Smooth muscle cell (in vitro differentiated cells): ENCODE data around the gene BRIP1. TPM values are rescaled to one million over a fixed set of nuclear protein-coding genes. Genes with fewer than 3 reads are reported as not detected.

ENCODE experiments used
- DNase-seq: peaks from one replicate; lab custom pipeline; 2025; ENCODE audit not compliant: unreplicated experiment; lab: John Stamatoyannopoulos, UW
- H2AFZ ChIP-seq: fragments of 200-600 bp; sonication (generic); 2 replicates; pipeline ENCODE4 v1.6.0; 2016; ENCODE audit warnings: antibody characterized with exemption, low read depth, mild to moderate bottlenecking
- H3F3A ChIP-seq: fragments of 200-600 bp; sonication (generic); 2 replicates; pipeline ENCODE4 v1.6.0; 2017; ENCODE audit warnings: antibody characterized with exemption, low read depth
- H3K27ac ChIP-seq: fragments of 200-600 bp; sonication (generic); 2 replicates; pipeline ENCODE4 v1.5.1; 2016; ENCODE audit warnings: low read depth, mild to moderate bottlenecking
- H3K27me3 ChIP-seq: fragments of 200-600 bp; sonication (generic); 2 replicates; pipeline ENCODE4 v1.6.1; 2016; ENCODE audit warnings: low read depth, mild to moderate bottlenecking
- H3K36me3 ChIP-seq: fragments of 200-600 bp; sonication (generic); 2 replicates; pipeline ENCODE4 v1.5.1; 2016; ENCODE audit warnings: low read depth
- H3K4me1 ChIP-seq: fragments of 200-600 bp; sonication (generic); 2 replicates; pipeline ENCODE4 v1.5.1; 2016; ENCODE audit warnings: low read depth
- H3K4me2 ChIP-seq: fragments of 200-600 bp; sonication (generic); 2 replicates; pipeline ENCODE4 v1.6.0; 2016; ENCODE audit warnings: mild to moderate bottlenecking
- H3K4me3 ChIP-seq: fragments of 200-600 bp; sonication (generic); 2 replicates; pipeline ENCODE4 v1.5.1; 2016; ENCODE audit warnings: mild to moderate bottlenecking
- H3K79me2 ChIP-seq: fragments of 200-600 bp; sonication (generic); 2 replicates; pipeline ENCODE4 v1.6.0; 2016; ENCODE audit warnings: low read depth, mild to moderate bottlenecking
- H3K9ac ChIP-seq: fragments of 200-600 bp; sonication (generic); 2 replicates; pipeline ENCODE4 v1.6.0; 2016; ENCODE audit warnings: low read depth
- H3K9me3 ChIP-seq: fragments of 200-600 bp; sonication (generic); replicated peaks from 2 replicates; pipeline ENCODE4 v1.5.1; 2016; ENCODE audit warnings: low read depth
- H4K20me1 ChIP-seq: fragments of 200-600 bp; sonication (generic); 2 replicates; pipeline ENCODE4 v1.6.0; 2016; ENCODE audit warnings: low read depth
- WGBS: methylation state at CpG from one replicate; pipeline ENCODE4 v1.1.7; 2016; ENCODE audit warnings: low lambda C conversion rate; 5-methylcytosine and 5-hydroxymethylcytosine counted together
- polyA plus RNA-seq: library from polyadenylated mRNA; unstranded; fragments of >200 nt; fragmentation: Nextera tagmentation; extraction: Ambion mirVana; gene quantifications from 2 replicates; pipeline ENCODE4 v1.2.1, GENCODE V29; 2016
- total RNA-seq: library from RNA; depleted of rRNA; stranded (reverse); fragments of >200 nt; gene quantifications from 2 replicates; pipeline ENCODE4 v1.2.3, GENCODE V29; 2014
- TF ChIP-seq, protein P1 (sequence below): fragments of 200-600 bp; sonication (generic); IDR thresholded peaks from 2 replicates; pipeline ENCODE4 v1.5.1; 2017; ENCODE audit warnings: borderline replicate concordance, mild to moderate bottlenecking, antibody characterized with exemption; ENCODE audit not compliant: insufficient read depth, poor library complexity, severe bottlenecking

The BRIP1 gene
- total and polyA plus RNA-seq, 2 experiments from 2014 or later: 0.71 to 9.1 TPM

DNA sequence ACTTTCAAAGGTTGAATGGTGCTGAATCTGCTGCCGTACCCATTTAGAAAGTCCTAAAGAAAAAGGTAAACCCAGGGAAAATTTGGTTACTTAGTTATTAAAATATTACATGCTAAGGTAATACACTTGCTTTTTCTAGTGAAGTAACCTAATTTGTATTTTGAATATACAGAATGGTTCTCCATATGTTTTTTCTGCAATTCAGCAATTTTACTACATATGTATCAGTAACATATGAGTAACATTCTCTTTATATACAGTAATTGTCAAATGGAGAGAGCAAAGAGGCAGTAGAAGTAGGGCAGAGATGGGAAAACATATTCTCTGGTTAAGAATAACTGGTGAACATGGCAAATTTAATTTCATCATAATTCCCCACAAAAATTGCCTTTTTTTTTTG lies 177.2 kb downstream of the BRIP1 start:
- Histone ChIP-seq H4K20me1 (no peaks in the 10 kb centered on the region), H3K4me3 (no peak overlapping the region), H3K36me3 (no peaks in the 10 kb centered on the region), H3K9ac (no peak overlapping the region), H3K79me2 (no peaks in the 10 kb centered on the region), H3K4me2 (no peak overlapping the region), H3K4me1 (no peaks in the 10 kb centered on the region), H2AFZ (no peak overlapping the region), H3F3A (no peaks in the 10 kb centered on the region), H3K27me3 (no peaks in the 10 kb centered on the region), H3K27ac (no peak overlapping the region), H3K9me3 (no peaks in the 10 kb centered on the region)
- no peak for DNase-seq
- TF ChIP-seq, protein P1, sequence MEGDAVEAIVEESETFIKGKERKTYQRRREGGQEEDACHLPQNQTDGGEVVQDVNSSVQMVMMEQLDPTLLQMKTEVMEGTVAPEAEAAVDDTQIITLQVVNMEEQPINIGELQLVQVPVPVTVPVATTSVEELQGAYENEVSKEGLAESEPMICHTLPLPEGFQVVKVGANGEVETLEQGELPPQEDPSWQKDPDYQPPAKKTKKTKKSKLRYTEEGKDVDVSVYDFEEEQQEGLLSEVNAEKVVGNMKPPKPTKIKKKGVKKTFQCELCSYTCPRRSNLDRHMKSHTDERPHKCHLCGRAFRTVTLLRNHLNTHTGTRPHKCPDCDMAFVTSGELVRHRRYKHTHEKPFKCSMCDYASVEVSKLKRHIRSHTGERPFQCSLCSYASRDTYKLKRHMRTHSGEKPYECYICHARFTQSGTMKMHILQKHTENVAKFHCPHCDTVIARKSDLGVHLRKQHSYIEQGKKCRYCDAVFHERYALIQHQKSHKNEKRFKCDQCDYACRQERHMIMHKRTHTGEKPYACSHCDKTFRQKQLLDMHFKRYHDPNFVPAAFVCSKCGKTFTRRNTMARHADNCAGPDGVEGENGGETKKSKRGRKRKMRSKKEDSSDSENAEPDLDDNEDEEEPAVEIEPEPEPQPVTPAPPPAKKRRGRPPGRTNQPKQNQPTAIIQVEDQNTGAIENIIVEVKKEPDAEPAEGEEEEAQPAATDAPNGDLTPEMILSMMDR: no peak
- 92% methylated on average over 1 of the region's 1 CpG for WGBS

DNA sequence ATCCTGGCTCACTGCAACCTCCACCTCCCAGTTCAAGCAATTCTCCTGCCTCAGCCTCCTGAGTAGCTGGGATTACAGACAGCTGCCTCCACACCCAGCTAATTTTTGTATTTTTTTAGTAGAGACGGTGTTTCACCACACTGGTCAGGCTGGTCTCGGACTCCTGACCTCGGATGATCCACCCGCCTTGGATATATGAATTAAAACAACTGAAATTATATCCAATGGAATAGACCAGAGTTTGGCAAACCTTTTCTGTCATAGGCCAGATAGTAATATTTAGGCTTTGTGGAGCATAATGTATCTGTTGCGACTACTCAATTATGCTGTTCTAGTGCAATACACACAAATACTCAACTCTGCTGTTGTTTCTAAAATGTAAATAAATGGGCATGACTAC lies 178.5 kb downstream of the BRIP1 start:
- no peak overlapping the region for H3K9ac ChIP-seq
- no peaks in the 10 kb centered on the region for H3K27me3 ChIP-seq
- H3K4me3 ChIP-seq: no peak overlapping the region
- H3K4me2 ChIP-seq: no peak overlapping the region
- no peaks in the 10 kb centered on the region for H3K36me3 ChIP-seq
- H2AFZ ChIP-seq: no peak overlapping the region
- H4K20me1 ChIP-seq: no peaks in the 10 kb centered on the region
- no peaks in the 10 kb centered on the region for H3K79me2 ChIP-seq
- no peaks in the 10 kb centered on the region for H3F3A ChIP-seq
- 98% methylated on average over 5 of the region's 5 CpGs for WGBS
- DNase-seq: no peak
- H3K4me1 ChIP-seq: no peaks in the 10 kb centered on the region
- no peaks in the 10 kb centered on the region for H3K9me3 ChIP-seq
- TF ChIP-seq, protein P1: no peak
- H3K27ac ChIP-seq: no peak overlapping the region

DNA sequence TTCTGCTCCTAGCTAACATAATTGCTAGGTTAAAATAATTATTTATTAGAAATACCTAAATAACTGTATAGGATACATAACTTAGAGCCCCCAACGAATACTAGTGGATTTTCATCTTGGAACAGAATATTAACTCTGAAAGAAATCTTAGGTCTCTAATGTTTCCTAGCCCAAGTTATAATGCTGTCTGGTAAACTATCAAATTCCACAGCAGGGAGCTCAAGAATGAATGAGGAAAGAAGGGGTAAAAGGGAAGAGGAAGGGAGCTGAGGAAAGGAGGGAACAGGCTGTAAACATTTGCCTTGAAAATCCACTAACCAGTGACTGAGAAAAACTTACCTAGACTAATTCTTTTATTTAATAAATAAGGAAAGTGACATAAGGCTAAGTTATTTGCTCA lies 179.2 kb downstream of the BRIP1 start:
- Histone ChIP-seq H3K9me3 (no peaks in the 10 kb centered on the region), H3K4me3 (no peak overlapping the region), H4K20me1 (no peaks in the 10 kb centered on the region), H3K4me2 (no peak overlapping the region), H3K27ac (no peak overlapping the region), H3K4me1 (no peaks in the 10 kb centered on the region), H3K9ac (no peak overlapping the region), H2AFZ (no peak overlapping the region), H3K36me3 (no peaks in the 10 kb centered on the region), H3F3A (no peaks in the 10 kb centered on the region), H3K27me3 (no peaks in the 10 kb centered on the region), H3K79me2 (no peaks in the 10 kb centered on the region)
- no peak for DNase-seq
- TF ChIP-seq, protein P1: no peak
- 90% methylated on average over 1 of the region's 1 CpG for WGBS

DNA sequence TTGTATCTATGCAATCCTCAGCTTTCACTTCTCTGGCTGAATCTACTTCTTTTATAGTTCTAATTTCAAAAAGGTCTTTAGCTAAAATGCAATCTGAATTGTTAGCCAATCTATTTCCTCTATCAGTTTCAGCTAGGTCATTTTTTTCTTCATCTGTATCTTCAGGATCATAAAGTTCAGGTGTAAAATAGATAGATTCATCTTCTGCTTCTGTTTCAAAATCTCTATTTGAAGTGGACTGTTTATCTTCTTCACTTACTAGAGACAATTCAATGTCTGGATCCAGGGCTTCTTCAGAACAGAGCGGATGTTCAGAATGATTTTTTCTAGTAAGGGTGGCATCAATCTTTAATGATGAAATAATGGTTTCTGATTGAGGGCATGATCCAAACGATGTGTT lies 179.9 kb downstream of the BRIP1 start:
- no peak overlapping the region for H3K4me3 ChIP-seq
- TF ChIP-seq, protein P1: no peak

More for the DNA sequence above, 179.9 kb downstream of the BRIP1 start:
- no peaks in the 10 kb centered on the region for H3K4me1 ChIP-seq
- H2AFZ ChIP-seq: no peak overlapping the region
- H3K27me3 ChIP-seq: no peaks in the 10 kb centered on the region
- H4K20me1 ChIP-seq: no peaks in the 10 kb centered on the region
- DNase-seq: no peak
- H3F3A ChIP-seq: no peaks in the 10 kb centered on the region
- no peaks in the 10 kb centered on the region for H3K9me3 ChIP-seq
- no peaks in the 10 kb centered on the region for H3K36me3 ChIP-seq
- WGBS: 96% methylated on average over 2 of the region's 2 CpGs
- no peak overlapping the region for H3K9ac ChIP-seq
- H3K79me2 ChIP-seq: no peaks in the 10 kb centered on the region
- no peak overlapping the region for H3K4me2 ChIP-seq
- H3K27ac ChIP-seq: no peak overlapping the region
